HG03280 (cell line): ENCODE measurements around the gene TPR.

Experiments
- ATAC-seq: cut with Tn5 transposase; IDR thresholded peaks from one replicate; pipeline ENCODE4 v1.9.1; 2021; ENCODE audit warnings: mild to moderate bottlenecking, moderate library complexity; ENCODE audit not compliant: unreplicated experiment

TPR gene

DNA sequence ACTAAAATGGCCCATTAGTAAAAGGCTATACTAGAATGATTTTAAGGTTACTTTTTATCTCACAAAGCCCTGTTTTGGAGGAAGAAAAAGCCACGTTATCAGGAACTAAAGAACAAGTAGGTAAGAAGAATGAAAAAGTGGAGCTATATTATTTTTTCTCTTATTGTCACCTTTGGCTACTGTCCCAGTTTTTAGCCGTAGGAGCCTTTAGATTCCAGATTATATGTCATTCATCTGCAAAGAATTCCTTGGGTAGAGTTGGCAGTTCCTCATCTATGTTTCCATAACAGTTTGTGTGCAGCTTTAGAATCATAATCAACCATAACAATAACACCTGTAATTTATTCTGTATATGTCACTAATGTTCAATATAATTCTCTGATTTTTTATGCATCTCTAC is 83.8 kb downstream of the TPR start:
- no peak for ATAC-seq

DNA sequence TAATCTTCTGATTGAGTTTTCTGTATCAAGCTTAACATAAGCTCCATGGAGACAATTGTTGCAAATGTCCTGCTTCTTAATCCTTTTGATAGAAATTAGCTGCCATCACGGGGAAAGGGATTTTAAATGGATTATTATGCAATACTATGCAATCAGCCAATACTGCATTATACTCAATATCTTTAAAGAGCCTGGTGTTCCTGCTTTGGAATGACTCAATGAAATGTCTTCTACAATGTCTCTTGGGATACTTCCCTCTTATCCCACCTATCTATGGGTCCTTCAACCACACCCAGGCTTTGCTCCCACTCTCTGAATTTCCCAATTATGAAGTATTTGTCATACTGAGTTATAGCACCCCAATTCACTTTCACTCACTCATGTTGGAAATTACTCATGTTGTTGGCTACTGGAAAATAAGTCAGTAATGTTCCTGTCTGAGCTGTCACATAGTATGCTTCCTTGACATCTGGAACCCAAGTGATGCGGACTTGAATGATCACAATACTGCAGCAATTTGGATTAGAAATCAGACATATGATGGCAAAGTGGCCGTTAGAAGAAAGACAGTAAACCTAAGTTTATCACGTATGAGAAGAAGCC is 85.0 kb downstream of the TPR start:
- ATAC-seq, result no peak

DNA sequence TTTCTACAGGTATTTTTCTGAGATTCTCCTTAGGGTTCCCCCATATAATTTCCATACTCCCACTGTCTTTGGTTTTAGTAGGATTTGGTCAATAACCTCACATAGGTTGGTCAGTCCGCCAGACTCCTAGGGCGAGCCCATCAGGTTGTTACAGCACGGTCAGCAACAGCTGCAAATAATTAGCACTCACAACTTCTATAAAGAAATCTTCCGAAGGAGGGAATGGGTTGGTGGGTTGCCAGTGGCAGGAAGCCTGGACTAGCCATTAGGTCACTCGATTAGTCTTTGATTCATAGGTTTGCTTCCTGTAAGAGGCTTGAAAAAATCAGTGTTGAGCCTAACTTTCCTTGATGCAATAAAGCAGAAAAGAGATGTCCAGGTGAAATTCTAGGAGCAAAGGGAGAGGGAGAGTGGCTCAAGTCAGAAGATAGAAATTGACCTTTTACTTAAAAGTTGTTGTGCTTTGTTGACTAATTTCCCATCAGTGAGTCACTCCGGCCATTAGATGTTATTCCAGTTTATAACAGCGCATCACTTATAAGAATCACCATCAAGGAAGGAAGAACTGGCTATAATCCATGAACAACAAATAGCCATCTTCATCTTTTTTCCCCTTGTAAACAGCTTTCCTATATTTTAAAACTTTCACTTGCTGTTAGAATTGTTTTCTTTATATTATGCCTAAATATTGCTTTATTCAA is 88.3 kb downstream of the TPR start:
- ATAC-seq, result no peak

DNA sequence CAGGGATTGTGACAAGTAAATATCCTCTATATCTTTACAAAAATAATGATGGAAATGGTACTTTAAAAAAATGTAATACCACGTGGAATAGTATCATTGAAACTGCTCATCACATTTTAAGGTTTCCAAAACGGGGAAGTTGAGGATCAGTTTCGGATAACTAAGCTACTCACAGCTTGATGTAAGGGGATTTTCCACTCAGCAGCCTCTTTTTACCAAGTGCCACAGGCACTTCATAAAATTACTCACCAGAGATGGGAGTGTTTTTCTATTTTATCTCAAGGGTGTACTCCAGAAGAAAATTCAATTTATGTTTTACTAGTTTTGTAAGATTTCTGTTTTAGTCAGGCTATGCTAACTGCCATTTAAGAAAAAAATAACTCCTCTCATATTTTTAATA is 91.7 kb downstream of the TPR start:
- no peak for ATAC-seq

DNA sequence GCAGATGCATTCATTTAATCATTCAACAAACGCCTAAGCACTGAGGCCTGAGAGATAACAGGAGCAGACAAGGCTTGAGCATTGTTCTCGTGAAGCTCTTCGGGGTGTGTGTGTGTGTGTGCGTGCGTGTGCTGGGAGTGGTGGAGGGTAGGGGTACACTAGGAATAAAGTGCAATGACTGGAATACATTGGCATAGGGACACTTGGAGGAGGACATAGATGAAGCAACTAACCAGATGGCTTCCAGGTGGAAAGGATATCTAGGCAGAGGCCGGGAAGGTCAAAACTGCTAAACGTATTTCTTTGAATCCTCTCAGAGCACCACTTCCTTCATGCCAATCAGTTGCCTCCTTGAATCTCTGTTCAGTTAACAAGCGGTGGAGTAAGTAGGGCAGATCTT is 92.6 kb downstream of the TPR start:
- no peak for ATAC-seq

DNA sequence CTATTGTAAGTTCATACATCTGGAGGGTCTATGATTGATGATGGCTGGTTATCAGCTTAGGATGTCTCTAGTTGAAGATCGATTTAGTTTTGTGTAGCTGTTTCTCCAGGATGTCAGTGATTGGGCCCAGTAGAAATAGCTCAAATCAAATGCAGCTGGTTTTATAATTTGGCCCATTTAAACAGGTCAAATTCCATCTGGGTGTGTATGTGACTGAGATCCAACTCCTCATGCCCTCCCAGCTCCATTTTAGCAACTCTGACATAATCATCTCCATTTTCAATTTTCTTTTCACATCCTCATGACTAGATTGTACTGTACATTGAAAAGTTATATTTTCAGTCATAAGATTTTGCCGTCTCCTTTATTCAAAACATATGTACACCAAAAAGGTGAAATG is 99.2 kb downstream of the TPR start:
- no peak for ATAC-seq

DNA sequence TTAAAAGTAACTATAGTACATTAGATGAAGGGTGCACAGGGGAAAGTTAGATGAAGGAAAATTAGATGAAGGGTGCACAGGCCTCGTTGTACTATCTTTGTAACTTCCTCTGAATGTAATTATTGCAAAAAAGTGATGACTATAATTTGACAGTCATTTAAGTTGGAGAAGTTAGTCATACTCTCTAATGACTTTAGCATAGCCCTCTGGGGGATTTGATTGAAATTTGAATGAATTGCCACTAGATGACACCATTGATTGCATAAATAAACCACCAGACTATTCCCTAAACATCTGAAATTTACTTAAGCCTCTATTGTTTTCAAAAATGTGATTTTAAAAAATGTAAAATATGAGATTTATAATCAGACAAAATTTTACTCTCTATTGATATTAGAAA is 102.6 kb downstream of the TPR start:
- ATAC-seq, result no peak

DNA sequence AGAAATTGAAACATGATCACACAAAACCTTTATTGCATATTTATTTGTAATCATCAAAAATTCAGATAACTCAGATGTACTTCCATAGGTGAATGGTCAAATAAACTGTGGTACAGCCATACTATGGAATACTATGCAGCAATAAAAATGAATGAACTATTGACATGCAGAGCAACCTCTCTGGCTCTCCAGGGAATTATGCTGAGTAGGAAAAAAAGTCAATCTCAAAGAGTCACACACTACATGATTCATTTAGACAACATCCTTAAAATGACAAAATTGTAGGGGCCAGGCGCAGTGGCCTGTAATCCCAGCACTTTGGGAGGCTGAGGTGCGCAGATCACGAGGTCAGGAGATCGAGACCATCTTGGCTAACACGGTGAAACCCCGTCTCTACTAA is 104.0 kb downstream of the TPR start:
- ATAC-seq, result no peak
